ENCODE data around the gene CA10.

DNA sequence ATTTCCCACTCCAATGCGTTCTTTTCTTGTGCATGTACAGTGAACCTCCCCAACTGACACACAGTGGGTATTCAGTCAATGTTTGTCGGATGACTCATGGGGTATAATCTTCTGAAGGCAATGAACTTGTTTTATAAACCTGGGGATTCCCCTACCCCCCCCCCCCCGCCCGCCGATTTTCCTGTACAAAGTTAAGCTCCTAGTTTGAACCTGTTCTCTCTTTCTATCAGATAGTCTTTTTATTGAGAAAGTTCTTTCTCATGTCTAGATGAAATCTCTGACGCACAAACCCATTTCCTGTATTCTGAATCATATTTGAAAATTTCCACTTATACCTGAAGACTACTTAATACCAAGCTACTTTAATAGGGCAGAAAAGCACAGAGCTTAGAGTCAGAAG, 338.3 kb downstream of the CA10 start:
- TF ChIP-seq POLR2A (IDR thresholded peaks at IDR 0.05) (no peak), CTCF (IDR thresholded peaks at IDR 0.05) (no peak), POLR2AphosphoS5 (IDR thresholded peaks at IDR 0.05) (no peak)

Measured in transverse colon (tissue), 4 donors.